C1 segment of cervical spinal cord (tissue), 14 donors: ENCODE measurements around the gene CBL.

Source experiments
- DNase-seq, 14 donors: peaks; one replicate each; lab custom pipeline; 2025; lab: John Stamatoyannopoulos, UW

The CBL gene

GRCh38 chr11:119329320-119329719 is 123.2 kb downstream of the CBL start:
- DNase-seq = no peak

- DNase-seq = no peak
Measured at GRCh38 chr11:119330237-119330636, 124.1 kb downstream of the CBL start.

GRCh38 chr11:119332111-119332765 is 126.1 kb downstream of the CBL start:
- DNase-seq = no peak

- DNase-seq = peak; percentile 49 to 96 (median 89)
Measured at GRCh38 chr11:119334174-119334930, 128.2 kb downstream of the CBL start, which contains the start of gene RNF26. Gene RNF26 (plus strand): TSS chr11:119334527. CDS start chr11:119335123, 596 bp downstream.

- no peak for DNase-seq
Measured at GRCh38 chr11:119335091-119335654, 129.0 kb downstream of the CBL start.

- DNase-seq = peak in 7 of 14 donors; percentile 19 to 72 (median 43)
Measured at GRCh38 chr11:119335655-119336543, 129.8 kb downstream of the CBL start.

- DNase-seq = no peak
Measured at GRCh38 chr11:119336744-119337469, 130.8 kb downstream of the CBL start.

- DNase-seq = peak in 1 of 14 donors; percentile 56
Measured at GRCh38 chr11:119337581-119338317, 131.6 kb downstream of the CBL start.

GRCh38 chr11:119338318-119338890 is 132.3 kb downstream of the CBL start:
- DNase-seq = peak in 11 of 14 donors; percentile 31 to 74 (median 67)

GRCh38 chr11:119338965-119339588 is 132.9 kb downstream of the CBL start:
- peak in 3 of 14 donors; percentile 17 to 46 (median 25) for DNase-seq

- peak in 11 of 14 donors; percentile 45 to 82 (median 54) for DNase-seq
Measured at GRCh38 chr11:119339589-119340334, 133.6 kb downstream of the CBL start.

- peak in 12 of 14 donors; percentile 21 to 87 (median 72) for DNase-seq
Measured at GRCh38 chr11:119340335-119341221, 134.4 kb downstream of the CBL start, which contains the start of gene C1QTNF5. Gene C1QTNF5 (minus strand): TSS chr11:119340883. CDS start chr11:119340397, 486 bp downstream.

GRCh38 chr11:119341222-119342022 is 135.3 kb downstream of the CBL start:
- peak in 2 of 14 donors; percentile 53 to 60 for DNase-seq

- DNase-seq = no peak
Measured at GRCh38 chr11:119342023-119342300, 135.8 kb downstream of the CBL start.

- no peak for DNase-seq
Measured at GRCh38 chr11:119342362-119343130, 136.4 kb downstream of the CBL start.

GRCh38 chr11:119343726-119344125 is 137.6 kb downstream of the CBL start:
- no peak for DNase-seq
